ENCODE results near the gene PGP. TPM values are rescaled to one million over a fixed set of nuclear protein-coding genes. Genes with fewer than 3 reads are reported as not detected.
A peak's percentile ranks its signal among the peaks of the same experiment; 100 is the strongest.

The PGP gene
- total RNA-seq, 1 donor from 2014 or later = 10.2 TPM

GRCh38 chr16:2226245-2226793 is 11.7 kb upstream of the PGP start:
- FAIRE-seq = no peak
- no peak for DNase-seq (ENCODE audit: low spot score in 2 of 2)

GRCh38 chr16:2223942-2224486 is 9.4 kb upstream of the PGP start:
- DNase-seq (ENCODE audit: low spot score in 2 of 2) = peak in 1 of 2 donors; percentile 75
- no peak for FAIRE-seq

DNA sequence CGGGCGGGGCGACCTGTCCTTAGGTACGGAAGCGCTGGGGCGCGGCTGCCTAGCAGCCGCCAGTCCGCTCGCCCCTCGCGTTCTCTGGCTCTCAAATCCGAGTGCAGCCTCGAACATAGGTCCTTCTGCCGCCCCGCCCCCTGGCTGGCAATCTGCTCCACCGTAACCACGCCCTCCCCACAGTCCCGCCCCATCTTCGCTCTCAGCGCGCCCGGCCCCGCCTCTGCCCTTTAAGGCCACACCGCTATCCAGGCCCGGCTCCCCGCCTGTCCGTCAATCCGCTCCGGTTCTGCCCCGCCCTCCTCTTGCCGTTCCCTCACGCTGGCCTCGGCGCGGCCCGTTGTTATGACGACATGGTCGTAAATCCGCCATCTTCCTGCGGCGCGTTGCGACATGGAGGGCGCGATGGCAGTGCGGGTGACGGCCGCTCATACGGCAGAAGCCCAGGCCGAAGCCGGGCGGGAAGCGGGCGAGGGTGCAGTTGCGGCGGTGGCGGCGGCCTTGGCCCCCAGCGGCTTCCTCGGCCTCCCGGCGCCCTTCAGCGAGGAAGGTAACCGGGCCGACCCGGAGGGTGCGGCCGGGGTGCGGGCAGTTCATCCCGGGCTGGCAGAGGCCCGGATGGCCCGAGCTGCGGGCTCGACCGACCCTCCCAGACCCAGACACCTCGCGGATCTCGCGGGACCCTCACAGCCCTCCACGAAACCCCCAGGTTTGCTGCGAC is 8.7 kb upstream of the PGP start, which contains the start of gene E4F1:
Gene E4F1, plus strand, starts transcription at position 371 of the 721 bp plus-strand sequence. Its CDS starts 23 bp downstream, at position 394.
- FAIRE-seq = no peak
- peak; percentile 100 for DNase-seq (ENCODE audit: low spot score in 2 of 2)

DNA sequence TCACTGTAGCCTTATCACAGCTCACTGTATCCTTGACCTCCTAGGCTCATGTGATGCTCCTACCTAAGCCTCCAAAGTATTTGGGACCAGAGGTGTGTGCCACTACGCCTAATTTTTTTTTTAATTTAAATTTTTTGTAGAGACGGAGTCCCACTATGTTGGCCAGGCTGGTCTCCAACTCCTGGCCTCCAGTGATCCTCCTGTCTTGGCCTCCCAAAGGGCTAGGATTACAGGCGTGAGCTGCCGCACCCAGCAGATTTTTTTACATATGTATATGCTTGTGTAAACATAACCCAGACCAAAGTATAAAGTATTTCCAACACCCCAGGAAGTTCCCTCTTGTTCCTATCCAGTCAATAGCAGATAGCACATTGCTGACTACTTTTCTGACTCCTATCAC is 1.7 kb upstream of the PGP start:
- DNase-seq (ENCODE audit: low spot score in 2 of 2) (no peak), FAIRE-seq (no peak)

DNA sequence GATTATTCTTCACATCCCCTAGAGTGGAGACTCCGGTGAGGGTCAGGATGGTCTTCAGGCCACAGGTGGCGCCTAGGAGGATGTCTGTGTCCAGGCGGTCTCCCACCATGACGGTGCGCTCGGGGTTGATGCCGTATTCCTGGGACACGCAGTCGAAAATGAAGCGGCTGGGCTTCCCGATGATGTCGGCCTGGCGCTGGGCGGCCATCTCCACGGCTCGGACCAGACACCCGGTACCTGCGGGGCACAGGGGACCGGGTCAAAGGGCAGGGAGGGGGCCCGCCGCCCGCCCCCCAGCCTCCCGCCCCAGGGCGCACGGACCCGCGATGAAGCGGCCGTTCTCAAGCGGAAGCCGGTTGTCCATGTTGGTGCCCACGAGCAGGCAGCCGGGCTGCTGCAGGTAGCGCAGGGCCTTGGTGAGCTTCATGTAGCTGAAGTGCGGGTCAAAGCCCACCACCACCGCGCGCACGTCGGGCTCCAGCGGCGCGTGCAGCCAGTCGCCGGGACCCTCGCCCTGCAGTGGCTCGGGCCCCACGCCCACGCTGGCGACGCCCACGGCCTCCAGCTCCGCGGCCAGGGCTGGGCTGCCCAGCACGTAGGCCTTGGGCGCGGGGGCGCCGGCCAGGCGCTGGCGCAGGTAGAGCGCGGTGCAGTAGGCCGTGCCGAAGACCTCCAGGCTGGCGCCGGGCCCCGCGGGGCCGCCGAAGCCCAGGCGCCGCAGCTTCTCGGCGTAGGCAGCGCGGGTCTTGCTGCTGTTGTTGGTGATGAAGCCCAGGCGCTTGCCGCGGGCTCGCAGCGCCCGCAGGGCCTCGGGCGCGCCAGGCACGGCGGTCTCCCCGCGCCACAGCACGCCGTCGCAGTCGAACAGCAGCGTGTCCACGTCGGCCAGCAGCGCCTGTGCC is 572 bp downstream of the PGP start:
- no peak for FAIRE-seq

DNA sequence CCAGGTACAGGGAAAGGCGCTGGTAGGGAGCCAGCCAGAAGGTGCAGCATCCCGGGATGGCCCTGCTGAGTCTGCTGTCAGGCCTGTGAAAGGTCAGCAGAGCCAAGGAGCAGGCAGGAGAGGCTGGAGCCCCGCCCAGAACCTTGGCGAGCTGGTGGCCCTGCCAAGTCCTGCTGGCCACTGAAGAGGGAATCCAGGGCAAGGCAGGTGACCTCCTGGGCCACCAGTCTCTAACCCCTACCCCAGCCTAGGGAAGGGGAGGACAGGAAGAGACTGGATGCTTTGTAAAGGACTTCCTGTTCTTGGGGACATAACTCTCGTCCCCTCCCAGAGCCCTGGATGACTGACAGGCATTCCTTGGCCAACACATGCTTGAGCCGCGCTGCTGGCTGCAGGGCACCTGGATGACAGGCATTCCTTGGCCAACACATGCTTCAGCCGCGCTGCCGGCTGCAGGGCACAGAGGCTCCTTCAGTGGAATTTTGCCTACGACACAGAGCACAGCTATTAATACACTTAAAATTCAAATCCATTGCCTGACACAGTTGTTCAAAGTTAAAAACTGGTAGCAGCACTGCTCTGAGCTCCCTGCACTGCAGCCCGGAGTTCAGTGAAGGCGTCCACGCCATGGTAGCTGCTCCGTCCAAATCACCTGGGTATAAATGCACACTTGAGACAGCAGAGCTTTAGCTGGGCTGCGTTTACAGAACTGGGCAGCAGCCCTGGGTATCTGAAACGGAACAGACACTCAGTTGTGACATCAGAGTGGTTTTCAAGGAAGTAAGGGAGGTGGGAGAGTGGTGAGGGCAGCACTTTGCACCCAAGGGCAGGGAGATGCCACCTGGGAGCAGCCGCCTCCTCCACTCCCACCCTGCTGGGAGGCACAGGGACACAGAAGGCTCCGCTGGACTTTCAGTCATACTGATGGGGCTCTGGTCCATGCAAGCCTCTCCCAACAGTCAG is 2.0 kb downstream of the PGP start:
- no peak for DNase-seq (ENCODE audit: low spot score in 2 of 2)

More for the DNA sequence above, 572 bp downstream of the PGP start:
- DNase-seq (ENCODE audit: low spot score in 2 of 2) = no peak

GRCh38 chr16:2211923-2212347 is 2.7 kb downstream of the PGP start:
- FAIRE-seq = no peak
- DNase-seq (ENCODE audit: low spot score in 2 of 2) = no peak

More for the DNA sequence above, 2.0 kb downstream of the PGP start:
- no peak for FAIRE-seq

DNA sequence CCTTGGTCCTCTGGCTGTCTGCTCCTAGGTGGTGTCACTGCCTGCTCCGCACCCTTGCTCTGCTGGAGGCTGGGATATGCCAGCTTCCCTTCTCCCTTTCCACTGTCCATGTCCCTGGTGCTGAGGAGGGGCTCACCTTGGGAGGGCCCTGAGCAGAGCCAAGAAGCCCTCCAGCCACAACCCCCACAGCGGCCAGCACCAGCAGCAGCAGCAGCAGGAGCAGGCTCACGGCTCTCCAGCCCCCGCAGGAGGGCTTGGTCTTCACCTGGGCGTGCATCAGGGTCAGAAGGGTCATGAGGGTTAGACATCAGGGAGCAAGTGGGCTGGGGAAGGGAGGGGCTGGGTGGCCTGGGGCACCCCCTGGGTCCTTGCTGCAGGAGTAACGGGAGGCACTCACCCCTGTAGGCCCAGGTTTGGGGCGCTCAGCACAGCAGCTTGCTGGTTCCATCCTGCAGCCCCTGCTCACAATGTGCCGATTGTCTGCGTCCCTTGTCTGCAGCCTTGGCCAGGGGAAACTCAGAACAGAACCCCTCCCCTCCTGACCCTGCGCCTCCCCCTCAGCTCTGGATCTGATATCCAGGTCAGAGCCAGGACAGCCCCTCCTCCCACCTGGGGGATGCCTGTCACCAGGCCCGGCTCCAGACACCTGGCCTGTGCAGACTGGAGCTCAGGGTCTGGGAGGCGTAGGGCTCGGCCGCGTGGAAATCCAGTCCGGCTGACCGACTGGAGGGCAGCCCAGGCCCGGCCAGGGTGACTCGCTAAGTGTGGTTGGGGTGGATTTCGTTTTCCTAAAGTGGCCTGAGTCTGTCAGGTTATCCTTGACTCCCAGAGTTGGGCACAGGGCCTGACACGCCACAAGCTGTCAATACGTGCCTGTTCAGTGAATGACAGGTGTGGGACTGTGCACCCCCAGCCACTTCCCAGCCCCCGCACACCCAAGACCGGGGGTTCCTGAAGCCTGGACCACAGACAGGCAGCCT is 4.0 kb downstream of the PGP start, which contains the start of gene BRICD5:
Gene BRICD5, minus strand, starts transcription at position 478 of the 980 bp plus-strand sequence. Its CDS starts 30 bp downstream, at position 448.
- FAIRE-seq (no peak), DNase-seq (ENCODE audit: low spot score in 2 of 2) (no peak)

DNA sequence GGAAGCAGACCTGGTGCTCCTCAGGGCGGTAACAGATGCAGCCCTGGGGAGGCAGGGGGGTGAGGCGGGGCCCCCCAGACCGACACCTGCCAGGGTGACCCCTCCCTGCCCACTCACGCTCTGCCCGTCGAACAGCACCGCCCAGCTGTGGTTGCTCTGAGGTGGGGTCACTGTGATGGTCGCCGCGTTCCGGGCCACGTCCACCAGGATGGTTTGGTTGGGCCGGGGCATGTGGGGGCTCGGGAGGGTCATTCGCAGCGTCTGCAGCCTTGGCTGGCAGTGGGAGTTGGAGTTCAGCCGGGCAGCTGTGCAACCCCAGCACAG is 4.7 kb downstream of the PGP start:
- FAIRE-seq (no peak), DNase-seq (ENCODE audit: low spot score in 2 of 2) (no peak)

DNA sequence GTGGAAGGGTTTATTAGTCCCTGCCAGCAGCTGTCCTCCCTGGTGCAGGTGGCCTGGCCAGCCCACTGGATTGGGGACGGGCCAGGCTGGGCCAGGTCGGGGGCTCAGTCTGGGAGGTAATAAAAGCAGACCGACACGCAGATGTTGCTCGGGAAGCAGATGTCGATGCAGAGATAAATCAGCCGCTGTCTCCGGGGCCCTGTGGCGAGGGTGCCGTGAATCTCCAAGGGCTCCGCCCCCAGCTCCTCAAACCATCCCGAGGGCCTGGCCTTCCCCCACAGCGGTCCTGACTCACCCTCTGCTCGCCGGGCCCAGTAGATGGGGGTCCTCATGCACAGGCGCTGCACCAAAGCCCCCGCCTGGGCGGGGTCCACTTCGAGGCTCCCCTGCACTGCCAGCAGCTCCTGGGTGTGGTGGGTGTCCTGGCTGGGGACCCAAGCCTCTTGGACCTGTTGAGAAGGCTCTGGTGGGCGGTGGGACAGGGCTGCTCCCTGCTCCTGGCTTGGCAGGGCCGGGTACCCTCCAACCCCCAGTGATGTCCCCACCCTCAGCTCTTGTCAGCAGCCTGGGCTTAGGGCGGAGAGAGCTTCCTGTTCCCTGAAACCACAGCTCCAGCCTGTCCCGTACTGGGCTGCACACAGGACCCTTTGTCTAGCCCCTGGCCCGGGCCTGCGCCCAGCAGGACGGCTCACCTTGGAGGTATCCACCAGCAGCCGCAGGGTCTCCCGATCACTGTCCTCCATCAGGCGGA is 5.2 kb downstream of the PGP start:
- DNase-seq (ENCODE audit: low spot score in 2 of 2) (no peak), FAIRE-seq (no peak)

DNA sequence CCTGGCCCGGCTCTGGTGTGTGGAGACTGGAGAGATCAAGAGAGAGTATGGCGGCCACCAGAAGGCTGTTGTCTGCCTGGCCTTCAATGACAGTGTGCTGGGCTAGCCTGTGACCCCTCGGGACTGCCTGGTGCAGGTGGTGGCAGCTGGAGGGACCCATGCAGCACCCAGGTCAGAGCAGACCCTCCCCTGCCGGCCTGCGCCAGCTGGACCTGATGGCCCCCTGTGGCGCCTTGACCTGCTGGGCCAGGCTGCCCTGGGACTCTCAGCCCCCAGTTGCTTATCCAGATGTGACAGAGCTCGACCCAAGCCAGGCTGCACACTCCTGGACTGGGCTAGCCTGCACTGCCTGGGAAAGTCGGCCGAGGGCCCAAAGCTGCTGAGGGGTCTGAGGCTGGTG is 5.9 kb downstream of the PGP start:
- FAIRE-seq (no peak), DNase-seq (ENCODE audit: low spot score in 2 of 2) (no peak)

DNA sequence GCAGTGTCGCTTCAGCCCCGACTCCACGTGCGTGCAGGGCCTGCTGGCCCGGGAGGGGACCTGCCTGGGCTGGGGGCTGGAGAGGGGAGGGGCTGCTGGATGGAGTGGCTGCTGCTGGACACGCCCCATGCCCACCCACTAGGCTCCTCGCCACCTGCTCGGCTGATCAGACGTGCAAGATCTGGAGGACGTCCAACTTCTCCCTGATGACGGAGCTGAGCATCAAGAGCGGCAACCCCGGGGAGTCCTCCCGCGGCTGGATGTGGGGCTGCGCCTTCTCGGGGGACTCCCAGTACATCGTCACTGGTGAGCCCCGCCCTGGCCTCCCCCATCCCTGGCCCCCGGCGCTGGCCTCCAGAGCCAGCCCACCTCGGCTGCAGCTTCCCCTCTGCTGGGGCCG is 6.3 kb downstream of the PGP start:
- DNase-seq (ENCODE audit: low spot score in 2 of 2) (no peak), FAIRE-seq (no peak)

GRCh38 chr16:2207872-2208271 is 6.8 kb downstream of the PGP start:
- no peak for DNase-seq (ENCODE audit: low spot score in 2 of 2)
- no peak for FAIRE-seq

- no peak for DNase-seq (ENCODE audit: low spot score in 2 of 2)
These were observed 7.7 kb downstream of the PGP start for GRCh38 chr16:2206780-2207433.

GRCh38 chr16:2206420-2206779 is 8.2 kb downstream of the PGP start:
- no peak for FAIRE-seq
- no peak for DNase-seq (ENCODE audit: low spot score in 2 of 2)

More at GRCh38 chr16:2206780-2207433, 7.7 kb downstream of the PGP start:
- FAIRE-seq = no peak

DNA sequence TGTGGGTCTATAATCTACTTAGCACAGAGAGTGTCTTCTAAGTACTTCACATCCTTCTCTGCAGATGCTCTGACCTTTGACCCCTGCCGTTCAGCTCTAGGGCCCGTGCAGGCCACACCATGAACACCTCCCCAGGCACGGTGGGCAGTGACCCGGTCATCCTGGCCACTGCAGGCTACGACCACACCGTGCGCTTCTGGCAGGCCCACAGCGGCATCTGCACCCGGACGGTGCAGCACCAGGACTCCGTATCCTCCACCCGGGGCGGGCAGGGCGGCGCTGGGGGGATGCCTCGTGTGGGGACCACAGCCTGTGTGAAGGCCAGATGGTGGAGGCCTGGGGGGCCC is 8.7 kb downstream of the PGP start:
- FAIRE-seq = no peak
- DNase-seq (ENCODE audit: low spot score in 2 of 2) = no peak
